Measurements from ENCODE around the gene KRT31. TPM values are rescaled to one million over a fixed set of nuclear protein-coding genes. Genes with fewer than 3 reads are reported as not detected.
"Not testable (repeated sequence)": the region's sequence is repeated elsewhere in the genome, so short reads cannot be mapped to it uniquely, and the experiment has no call there.

The KRT31 gene
- total RNA-seq, 2 donors from 2014 or later = not detected

- no peak overlapping the region for H3K27ac ChIP-seq
These were observed 36.6 kb upstream of the KRT31 start for GRCh38 chr17:41434005-41434404.

GRCh38 chr17:41433586-41433985, 36.2 kb upstream of the KRT31 start:
- TF ChIP-seq CTCF (IDR thresholded peaks at IDR 0.05) = no peak
- no peak for TF ChIP-seq POLR2AphosphoS5 (IDR thresholded peaks at IDR 0.05)
- no peak for TF ChIP-seq POLR2A (IDR thresholded peaks at IDR 0.05)
- Histone ChIP-seq H3K36me3 (no peaks in the 10 kb centered on the region), H3K9me3 (no peaks in the 10 kb centered on the region), H3K27me3 (replicated peaks; ENCODE audit: insufficient read depth) (no peaks in the 10 kb centered on the region), H3K4me1 (replicated peaks) (no peaks in the 10 kb centered on the region), H3K4me3 (no peak overlapping the region), H3K27ac (no peak overlapping the region)
- DNase-seq (ENCODE audit: low spot score) = no peak
- WGBS = 68% methylated on average over 4 of the region's 4 CpGs
- intact Hi-C loops (cut with DNase I) = no loop called here

More at GRCh38 chr17:41434005-41434404, 36.6 kb upstream of the KRT31 start:
- DNase-seq (ENCODE audit: low spot score) = no peak
- Histone ChIP-seq H3K36me3 (no peaks in the 10 kb centered on the region), H3K27me3 (replicated peaks; ENCODE audit: insufficient read depth) (no peaks in the 10 kb centered on the region), H3K9me3 (no peaks in the 10 kb centered on the region), H3K4me3 (no peak overlapping the region), H3K4me1 (replicated peaks) (no peaks in the 10 kb centered on the region)
- 70% methylated on average over 4 of the region's 4 CpGs for WGBS
- intact Hi-C loops (cut with DNase I) = no loop called here
- TF ChIP-seq CTCF (IDR thresholded peaks at IDR 0.05) = no peak
- no peak for TF ChIP-seq POLR2AphosphoS5 (IDR thresholded peaks at IDR 0.05)
- no peak for TF ChIP-seq POLR2A (IDR thresholded peaks at IDR 0.05)

- 98% methylated on average over 9 of the region's 9 CpGs for WGBS
- intact Hi-C loops (cut with DNase I); H3K9me3 ChIP-seq: not testable (repeated sequence)
These were observed 33.0 kb upstream of the KRT31 start for GRCh38 chr17:41430376-41430775.

GRCh38 chr17:41429667-41430066, 32.3 kb upstream of the KRT31 start:
- WGBS = 83% methylated on average over 7 of the region's 7 CpGs
- Histone ChIP-seq H3K4me3 (no peak overlapping the region), H3K9me3 (no peaks in the 10 kb centered on the region), H3K27me3 (replicated peaks; ENCODE audit: insufficient read depth) (no peaks in the 10 kb centered on the region), H3K27ac (no peak overlapping the region), H3K36me3 (no peaks in the 10 kb centered on the region), H3K4me1 (replicated peaks) (no peaks in the 10 kb centered on the region)
- no peak for DNase-seq (ENCODE audit: low spot score)
- intact Hi-C loops (cut with DNase I) = no loop called here
- TF ChIP-seq POLR2A (IDR thresholded peaks at IDR 0.05) (no peak), CTCF (IDR thresholded peaks at IDR 0.05) (no peak), POLR2AphosphoS5 (IDR thresholded peaks at IDR 0.05) (no peak)

More at GRCh38 chr17:41430376-41430775, 33.0 kb upstream of the KRT31 start:
- not testable (repeated sequence) for H3K27me3 ChIP-seq (replicated peaks; ENCODE audit: insufficient read depth); H3K36me3 ChIP-seq; DNase-seq (ENCODE audit: low spot score); H3K27ac ChIP-seq; H3K4me1 ChIP-seq (replicated peaks); H3K4me3 ChIP-seq

GRCh38 chr17:41428591-41429291, 31.3 kb upstream of the KRT31 start:
- TF ChIP-seq CTCF (IDR thresholded peaks at IDR 0.05) = no peak
- TF ChIP-seq POLR2AphosphoS5 (IDR thresholded peaks at IDR 0.05) = no peak
- TF ChIP-seq POLR2A (IDR thresholded peaks at IDR 0.05) = no peak
- Histone ChIP-seq H3K9me3 (no peaks in the 10 kb centered on the region), H3K4me3 (no peak overlapping the region), H3K27me3 (replicated peaks; ENCODE audit: insufficient read depth) (no peaks in the 10 kb centered on the region), H3K27ac (no peak overlapping the region), H3K36me3 (no peaks in the 10 kb centered on the region), H3K4me1 (replicated peaks) (no peaks in the 10 kb centered on the region)
- no peak for DNase-seq (ENCODE audit: low spot score)
- intact Hi-C loops (cut with DNase I) = no loop called here
- WGBS = 72% methylated on average over 4 of the region's 4 CpGs
